ENCODE measurements around the gene PPP1R11. TPM values are rescaled to one million over a fixed set of nuclear protein-coding genes. Genes with fewer than 3 reads are reported as not detected.
A peak's percentile ranks its signal among the peaks of the same experiment; 100 is the strongest.

PPP1R11 gene
- total RNA-seq, 1 donor from 2014 or later: 45.3 TPM

- peak overlapping the region; percentile 76 for H3K27ac ChIP-seq (replicated peaks)
- peaks cover 71% of the 10 kb centered on the region for H3K27me3 ChIP-seq (ENCODE audit: low read depth)
- TF ChIP-seq CTCF (IDR thresholded peaks at IDR 0.05; ENCODE audit: borderline replicate concordance): peak; percentile 17
- peak; percentile 93 for DNase-seq
- no peaks in the 10 kb centered on the region for H3K36me3 ChIP-seq
- no peaks in the 10 kb centered on the region for H3K9me3 ChIP-seq (replicated peaks)
- intact Hi-C loops (cut with micrococcal nuclease): loop anchor here (2.0 kb wide), 1 partner anchor 35 kb away; the partner anchor contains the start of gene PPP1R11
- peak overlapping the region; percentile 65 for H3K4me3 ChIP-seq
- H3K4me1 ChIP-seq: peaks cover 36% of the 10 kb centered on the region
These were observed 34.7 kb downstream of the PPP1R11 start for GRCh38 chr6:30101444-30102413.

- Histone ChIP-seq H3K9me3 (replicated peaks) (no peaks in the 10 kb centered on the region), H3K4me1 (peaks cover 36% of the 10 kb centered on the region), H3K27ac (replicated peaks) (peak overlapping the region; percentile 76), H3K4me3 (peak overlapping the region; percentile 65), H3K36me3 (no peaks in the 10 kb centered on the region), H3K27me3 (ENCODE audit: low read depth) (peaks cover 71% of the 10 kb centered on the region)
- peak; percentile 31 for DNase-seq
- TF ChIP-seq CTCF (IDR thresholded peaks at IDR 0.05; ENCODE audit: borderline replicate concordance): no peak
- intact Hi-C loops (cut with micrococcal nuclease): loop anchor here (2.0 kb wide), 1 partner anchor 36 kb away; the partner anchor contains the start of gene PPP1R11
These were observed 35.5 kb downstream of the PPP1R11 start for GRCh38 chr6:30102414-30102969.

GRCh38 chr6:30102970-30103871, 36.2 kb downstream of the PPP1R11 start:
- intact Hi-C loops (cut with micrococcal nuclease): loop anchor here (2.0 kb wide), 1 partner anchor 36 kb away; the partner anchor contains the start of gene PPP1R11
- Histone ChIP-seq H3K4me1 (peaks cover 36% of the 10 kb centered on the region), H3K9me3 (replicated peaks) (no peaks in the 10 kb centered on the region), H3K4me3 (peak overlapping the region; percentile 65), H3K27me3 (ENCODE audit: low read depth) (peaks cover 69% of the 10 kb centered on the region), H3K36me3 (no peaks in the 10 kb centered on the region), H3K27ac (replicated peaks) (peak overlapping the region; percentile 76)
- peak; percentile 92 for TF ChIP-seq CTCF (IDR thresholded peaks at IDR 0.05; ENCODE audit: borderline replicate concordance)
- peak; percentile 85 for DNase-seq

- no peak for TF ChIP-seq CTCF (IDR thresholded peaks at IDR 0.05; ENCODE audit: borderline replicate concordance)
- peaks cover 69% of the 10 kb centered on the region for H3K27me3 ChIP-seq (ENCODE audit: low read depth)
- no peaks in the 10 kb centered on the region for H3K36me3 ChIP-seq
- no peak overlapping the region for H3K27ac ChIP-seq (replicated peaks)
- H3K9me3 ChIP-seq (replicated peaks): no peaks in the 10 kb centered on the region
- peak overlapping the region; percentile 65 for H3K4me3 ChIP-seq
- DNase-seq: no peak
- H3K4me1 ChIP-seq: peaks cover 36% of the 10 kb centered on the region
- intact Hi-C loops (cut with micrococcal nuclease): loop anchor here (2.0 kb wide), 1 partner anchor 37 kb away; the partner anchor contains the start of gene PPP1R11
These were observed 36.8 kb downstream of the PPP1R11 start for GRCh38 chr6:30103872-30104179.

GRCh38 chr6:30104661-30105060, 37.7 kb downstream of the PPP1R11 start:
- intact Hi-C loops (cut with micrococcal nuclease): no loop called here
- H3K4me3 ChIP-seq: no peak overlapping the region
- H3K27me3 ChIP-seq (ENCODE audit: low read depth): peaks cover 69% of the 10 kb centered on the region
- DNase-seq: no peak
- no peak for TF ChIP-seq CTCF (IDR thresholded peaks at IDR 0.05; ENCODE audit: borderline replicate concordance)
- no peak overlapping the region for H3K27ac ChIP-seq (replicated peaks)
- peaks cover 36% of the 10 kb centered on the region for H3K4me1 ChIP-seq
- H3K36me3 ChIP-seq: no peaks in the 10 kb centered on the region
- H3K9me3 ChIP-seq (replicated peaks): no peaks in the 10 kb centered on the region

All from left ventricle myocardium inferior (tissue), 1 donor.